Esophagus muscularis mucosa (tissue), 4 donors: Measurements from ENCODE around the gene INSIG1. TPM values are rescaled to one million over a fixed set of nuclear protein-coding genes. Genes with fewer than 3 reads are reported as not detected.

Source experiments
- DNase-seq: peaks from one replicate; pipeline ENCODE4 v3.0.0-alpha.2; 2017; ENCODE audit errors: extremely low spot score
- H3K27ac ChIP-seq, 4 donors: fragments of 200-600 bp; sonication (generic); replicated peaks in 1 of 4; 1 replicate in 3 of 4; 2 replicates in 1 of 4; pipeline ENCODE4 v1.5.1; 2016 to 2019; ENCODE audit warnings: mild to moderate bottlenecking in 1 of 4
- H3K27me3 ChIP-seq, 4 donors: fragments of 200-600 bp; sonication (generic); one replicate each; pipeline versions ENCODE4 v1.5.1 to v1.6.0; 2016 to 2019
- H3K36me3 ChIP-seq, 4 donors: fragments of 200-600 bp; sonication (generic); one replicate each; pipeline ENCODE4 v1.5.1; 2016 to 2019
- H3K4me1 ChIP-seq, 4 donors: fragments of 200-600 bp; sonication (generic); one replicate each; pipeline ENCODE4 v1.5.1; 2016 to 2019
- H3K4me3 ChIP-seq, 4 donors: fragments of 200-600 bp; sonication (generic); 1 replicate in 2 of 4; 2 replicates in 2 of 4; pipeline ENCODE4 v1.5.1; 2016 to 2019; ENCODE audit warnings: mild to moderate bottlenecking in 4 of 4, moderate library complexity in 1 of 4
- H3K9me3 ChIP-seq, 4 donors: fragments of 200-600 bp; sonication (generic); 1 replicate in 3 of 4; 2 replicates in 1 of 4; pipeline ENCODE4 v1.5.1; 2016 to 2019
- CTCF ChIP-seq, 3 experiments: fragments of 200-600 bp in 2 of 3; fragments of 450-650 bp in 1 of 3; sonication (generic) in 2 of 3; IDR thresholded peaks; one replicate each; pipeline ENCODE4 v1.5.1; 2017 to 2019; ENCODE audit warnings: antibody characterized with exemption in 3 of 3, mild to moderate bottlenecking in 2 of 3, moderate library complexity in 1 of 3
- EP300 ChIP-seq: sonication (generic); formaldehyde crosslinking; IDR thresholded peaks from one replicate; pipeline ENCODE4 v1.6.1; 2017; ENCODE audit warnings: antibody characterized with exemption
- POLR2A ChIP-seq: fragments of 450-650 bp; IDR thresholded peaks from one replicate; pipeline ENCODE4 v1.6.1; 2017; ENCODE audit warnings: antibody characterized with exemption, moderate library complexity, mild to moderate bottlenecking, low read depth
- POLR2AphosphoS5 ChIP-seq, 2 donors: sonication (generic); formaldehyde crosslinking; IDR thresholded peaks; one replicate each; pipeline ENCODE4 v1.6.1; 2017; ENCODE audit warnings: antibody characterized with exemption in 2 of 2
- WGBS: methylation state at CpG from one replicate; pipeline ENCODE4 v1.1.5; 2018; 5-methylcytosine and 5-hydroxymethylcytosine counted together
- intact Hi-C: fragments of 100-400 bp; cut with DNase I; formaldehyde crosslinking; loops from one replicate; pipeline ENCODE4 v1.15.1; 2023
- total RNA-seq, 4 donors: library from RNA; depleted of rRNA; stranded (reverse); fragments of >200 nt; gene quantifications; one replicate each; pipeline versions ENCODE4 v1.1.0 to v1.2.1, GENCODE V29; 2016

The INSIG1 gene
- total RNA-seq, 4 donors from 2014 or later = 25.3 to 63.5 (median 37.7) TPM

- intact Hi-C loops = no loop called here
- WGBS = 87% methylated on average over 10 of the region's 10 CpGs
Observed at GRCh38 chr7:155284496-155285274, 13.0 kb upstream of the INSIG1 start.

GRCh38 chr7:155285423-155285822 is 12.3 kb upstream of the INSIG1 start:
- peaks cover 0 to 5% (median 0%) of the 10 kb centered on the region in 4 donors for H3K4me1 ChIP-seq
- TF ChIP-seq CTCF (IDR thresholded peaks at IDR 0.05) (no peak), POLR2AphosphoS5 (IDR thresholded peaks at IDR 0.05) (no peak), EP300 (no peak), POLR2A (no peak)
- no peak overlapping the region for H3K4me3 ChIP-seq
- intact Hi-C loops = no loop called here
- H3K36me3 ChIP-seq = no peaks in the 10 kb centered on the region
- 90% methylated on average over 7 of the region's 7 CpGs for WGBS
- H3K27me3 ChIP-seq = peaks cover 0 to 39% (median 0%) of the 10 kb centered on the region in 4 donors
- H3K9me3 ChIP-seq = no peaks in the 10 kb centered on the region
- no peak for DNase-seq
- no peak overlapping the region for H3K27ac ChIP-seq

More at GRCh38 chr7:155284496-155285274, 13.0 kb upstream of the INSIG1 start:
- Histone ChIP-seq H3K4me3 (no peak overlapping the region), H3K27ac (no peak overlapping the region), H3K27me3 (peaks cover 0 to 46% (median 0%) of the 10 kb centered on the region in 4 donors), H3K4me1 (peaks cover 0 to 5% (median 0%) of the 10 kb centered on the region in 4 donors), H3K9me3 (no peaks in the 10 kb centered on the region), H3K36me3 (no peaks in the 10 kb centered on the region)
- DNase-seq = no peak
- TF ChIP-seq CTCF (IDR thresholded peaks at IDR 0.05) (no peak), POLR2AphosphoS5 (IDR thresholded peaks at IDR 0.05) (no peak), EP300 (no peak), POLR2A (no peak)

- no peaks in the 10 kb centered on the region for H3K36me3 ChIP-seq
- intact Hi-C loops = no loop called here
- TF ChIP-seq POLR2AphosphoS5 (IDR thresholded peaks at IDR 0.05) (no peak), CTCF (IDR thresholded peaks at IDR 0.05) (no peak), POLR2A (no peak), EP300 (no peak)
- H3K9me3 ChIP-seq = no peaks in the 10 kb centered on the region
- no peak for DNase-seq
- peaks cover 0 to 5% (median 0%) of the 10 kb centered on the region in 4 donors for H3K4me1 ChIP-seq
- H3K27me3 ChIP-seq = peaks cover 0 to 37% (median 0%) of the 10 kb centered on the region in 4 donors
- no peak overlapping the region for H3K4me3 ChIP-seq
- H3K27ac ChIP-seq = no peak overlapping the region
- 84% methylated on average over 11 of the region's 11 CpGs for WGBS
Observed at GRCh38 chr7:155285833-155286232, 11.8 kb upstream of the INSIG1 start.

GRCh38 chr7:155286686-155287085 is 11.0 kb upstream of the INSIG1 start:
- intact Hi-C loops = no loop called here
- 84% methylated on average over 8 of the region's 8 CpGs for WGBS
- Histone ChIP-seq H3K36me3 (no peaks in the 10 kb centered on the region), H3K27ac (no peak overlapping the region), H3K4me3 (no peak overlapping the region), H3K9me3 (no peaks in the 10 kb centered on the region), H3K4me1 (peaks cover 0 to 5% (median 0%) of the 10 kb centered on the region in 4 donors), H3K27me3 (peaks cover 0 to 31% (median 0%) of the 10 kb centered on the region in 4 donors)
- TF ChIP-seq EP300 (no peak), POLR2A (no peak), POLR2AphosphoS5 (IDR thresholded peaks at IDR 0.05) (no peak), CTCF (IDR thresholded peaks at IDR 0.05) (no peak)
- DNase-seq = no peak
